Aorta (tissue), 5 donors: ENCODE results near the gene CA14. TPM values are rescaled to one million over a fixed set of nuclear protein-coding genes. Genes with fewer than 3 reads are reported as not detected.
A peak's percentile ranks its signal among the peaks of the same experiment; 100 is the strongest.
"Not testable (repeated sequence)": the region's sequence is repeated elsewhere in the genome, so short reads cannot be mapped to it uniquely, and the experiment has no call there.

Experiments
- ATAC-seq: fragments of 200-7000 bp; cut with Tn5 transposase; one replicate; pipeline ENCODE4 v1.9.1; 2022; ENCODE audit warnings: moderate library complexity; ENCODE audit not compliant: low FRiP score
- DNase-seq, 2 donors: peaks; one replicate each; pipeline ENCODE4 v3.0.0-alpha.2; 2020
- H3K27ac ChIP-seq, 2 donors: one replicate each; pipeline ENCODE4 v1.5.1; 2013; ENCODE audit warnings: low read length in 2 of 2, mild to moderate bottlenecking in 2 of 2, moderate library complexity in 2 of 2, control low read depth in 1 of 2, inconsistent platforms in 1 of 2, low read depth in 1 of 2
- H3K27me3 ChIP-seq, 2 donors: one replicate each; pipeline ENCODE4 v1.6.1; 2013; ENCODE audit warnings: control low read depth in 1 of 2, low read length in 1 of 2, mild to moderate bottlenecking in 1 of 2, moderate library complexity in 1 of 2; ENCODE audit not compliant: insufficient read depth in 2 of 2, control insufficient read depth in 1 of 2
- H3K36me3 ChIP-seq, 2 donors: one replicate each; pipeline ENCODE4 v1.6.1; 2013; ENCODE audit warnings: control low read depth in 1 of 2, low read length in 1 of 2, mild to moderate bottlenecking in 1 of 2; ENCODE audit not compliant: insufficient read depth in 2 of 2, control insufficient read depth in 1 of 2
- H3K4me1 ChIP-seq, 2 donors: one replicate each; pipeline ENCODE4 v1.6.1; 2013; ENCODE audit warnings: low read length in 2 of 2, control low read depth in 1 of 2, mild to moderate bottlenecking in 1 of 2, moderate library complexity in 1 of 2; ENCODE audit not compliant: insufficient read depth in 2 of 2, control insufficient read depth in 1 of 2
- H3K4me3 ChIP-seq, 2 donors: one replicate each; pipeline ENCODE4 v1.5.1; 2013; ENCODE audit warnings: low read length in 2 of 2, control low read depth in 1 of 2, mild to moderate bottlenecking in 1 of 2
- H3K9me3 ChIP-seq: one replicate; pipeline ENCODE4 v1.6.1; 2013; ENCODE audit warnings: mild to moderate bottlenecking, low read length; ENCODE audit not compliant: control insufficient read depth
- WGBS, 2 donors: extraction: QIAGEN DNeasy Blood & Tissue Kit; methylation state at CpG; one replicate each; pipeline ENCODE4 v1.1.7; 2013; 5-methylcytosine and 5-hydroxymethylcytosine counted together
- intact Hi-C, 2 donors: fragments of 100-400 bp; cut with DNase I; formaldehyde crosslinking; loops; one replicate each; pipeline versions ENCODE4 v1.14.2 to v1.15.0; 2022
- polyA plus RNA-seq, 2 donors: library from polyadenylated mRNA; stranded (reverse); fragments of 200-250 nt; gene quantifications; one replicate each; pipeline ENCODE4 v1.2.3, GENCODE V29; 2013
- total RNA-seq, 2 donors: library from RNA; stranded (reverse); fragmentation: NEBNext Ultra II Directional; extraction: Animal tissue kit (Norgen Biotek cat#: 25700); gene quantifications; one replicate each; pipeline ENCODE4 v1.2.1, GENCODE V29; 2021
- donor health status: healthy with polysubstance abuse.
- donor health status: Bipolar disorder and iron deficiency.
- donor health status: DM: no; HTN: no; CAD: no.
- donor health status: DM: no; HTN: no; CAD: no.
- donor health status: DM: yes; HTN: yes; CAD: no.

The CA14 gene
- total and polyA plus RNA-seq, 4 donors, result not detected

DNA sequence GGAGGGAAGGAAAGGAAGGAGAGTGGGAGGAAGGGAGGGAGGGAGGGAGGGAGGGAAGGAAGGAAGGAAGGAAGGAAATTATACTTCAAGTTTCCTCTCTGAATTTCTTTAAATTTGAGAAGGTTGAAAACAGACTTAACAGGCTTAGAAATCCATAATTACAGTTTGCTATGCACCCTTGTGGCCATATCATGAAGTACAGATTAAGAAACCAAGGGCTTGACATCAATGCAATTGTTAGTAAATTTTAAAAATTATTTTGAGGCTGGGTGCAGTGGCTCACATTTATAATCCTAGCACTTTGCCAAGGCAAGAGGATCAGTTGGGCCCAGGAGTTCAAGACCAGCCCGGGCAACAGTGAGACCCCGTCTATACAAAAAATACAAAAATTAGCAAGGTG lies 36.0 kb upstream of the CA14 start:
- ATAC-seq, result no peak

DNA sequence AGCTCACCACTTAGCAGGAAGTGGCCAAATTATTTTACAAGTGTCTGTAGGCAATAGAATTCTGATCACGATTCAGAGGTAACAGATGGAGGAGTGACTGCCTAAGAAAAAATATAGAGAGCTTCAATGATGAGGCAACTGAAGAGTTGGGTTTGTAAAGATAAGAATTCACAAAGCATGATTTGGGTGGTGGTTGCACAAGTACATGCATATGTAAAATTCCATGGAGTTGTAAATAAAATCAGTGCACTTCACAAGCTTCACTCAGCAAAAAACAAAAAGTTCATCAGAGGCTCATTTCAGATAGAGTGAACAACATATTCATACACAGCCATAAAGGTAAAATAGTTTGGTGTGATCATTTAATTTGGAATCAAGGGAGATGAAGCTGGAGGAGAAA lies 32.6 kb upstream of the CA14 start:
- ATAC-seq (no peak), DNase-seq (no peak)
- intact Hi-C loops, result no loop called here
- Histone ChIP-seq H3K27ac (no peak overlapping the region), H3K4me3 (no peak overlapping the region), H3K27me3 (no peaks in the 10 kb centered on the region), H3K9me3 (no peaks in the 10 kb centered on the region), H3K36me3 (peaks cover 0 to 2% of the 10 kb centered on the region in 2 donors), H3K4me1 (no peaks in the 10 kb centered on the region)
- WGBS, 2 donors, result 91 to 93% methylated on average over 1 of the region's 1 CpG

More for the DNA sequence above, 36.0 kb upstream of the CA14 start:
- no peaks in the 10 kb centered on the region for H3K27me3 ChIP-seq
- 87 to 91% methylated on average over 2 of the region's 2 CpGs for WGBS, 2 donors
- DNase-seq, result no peak
- intact Hi-C loops, result no loop called here
- H3K36me3 ChIP-seq, result peaks cover 0 to 2% of the 10 kb centered on the region in 2 donors
- H3K4me3 ChIP-seq, result no peak overlapping the region
- no peaks in the 10 kb centered on the region for H3K4me1 ChIP-seq
- H3K27ac ChIP-seq, result no peak overlapping the region
- no peaks in the 10 kb centered on the region for H3K9me3 ChIP-seq

DNA sequence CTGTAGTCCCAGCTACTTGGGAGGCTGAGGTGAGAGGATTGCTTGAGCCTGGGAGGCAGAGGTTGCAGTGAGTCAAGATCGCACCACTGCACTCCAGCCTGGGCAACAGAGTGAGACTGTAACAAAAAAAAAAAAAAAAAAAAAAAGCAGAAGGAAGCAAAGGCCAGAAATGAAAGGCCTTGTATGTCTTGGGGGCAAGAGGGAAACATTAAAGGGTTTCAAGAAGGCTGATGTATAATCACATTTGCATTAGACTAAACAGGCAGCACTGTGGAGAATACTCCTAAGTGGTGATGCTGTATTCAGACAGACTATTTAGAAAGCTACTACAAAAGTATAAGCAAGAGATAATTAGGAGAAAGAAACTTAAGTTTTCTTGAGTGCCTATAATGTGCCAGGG lies 32.0 kb upstream of the CA14 start:
- WGBS, 2 donors, result 96 to 100% methylated on average over 1 of the region's 1 CpG
- Histone ChIP-seq H3K9me3 (no peaks in the 10 kb centered on the region), H3K4me3 (no peak overlapping the region), H3K4me1 (no peaks in the 10 kb centered on the region), H3K36me3 (peaks cover 0 to 2% of the 10 kb centered on the region in 2 donors), H3K27ac (no peak overlapping the region), H3K27me3 (no peaks in the 10 kb centered on the region)
- ATAC-seq (no peak), DNase-seq (no peak)
- intact Hi-C loops, result no loop called here

DNA sequence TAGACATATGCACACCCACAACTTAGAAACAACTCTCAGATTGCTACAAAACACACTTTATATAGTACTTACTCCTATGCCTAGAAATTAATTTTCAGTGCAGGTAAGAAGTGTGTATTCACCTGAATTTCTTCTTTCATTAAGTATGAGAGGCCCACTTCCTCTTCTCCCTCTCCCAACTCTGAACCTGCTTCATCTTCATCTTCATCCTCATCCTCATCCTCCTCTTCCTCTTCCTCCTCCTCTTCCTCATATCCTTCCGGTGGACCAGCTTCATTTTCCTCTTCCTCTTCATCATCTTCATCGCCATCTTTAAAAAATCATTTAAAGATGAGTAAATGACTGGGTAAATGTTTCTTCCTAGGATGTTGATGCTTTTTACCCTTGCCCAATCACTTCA lies 31.1 kb upstream of the CA14 start:
- DNase-seq, result no peak
- H3K27me3 ChIP-seq, result no peaks in the 10 kb centered on the region
- no peak for ATAC-seq
- no peaks in the 10 kb centered on the region for H3K4me1 ChIP-seq
- H3K36me3 ChIP-seq, result peaks cover 0 to 2% of the 10 kb centered on the region in 2 donors
- 95% methylated on average over 2 of the region's 2 CpGs for WGBS, 2 donors
- H3K27ac ChIP-seq, result no peak overlapping the region
- intact Hi-C loops, result no loop called here
- no peak overlapping the region for H3K4me3 ChIP-seq
- H3K9me3 ChIP-seq, result no peaks in the 10 kb centered on the region

DNA sequence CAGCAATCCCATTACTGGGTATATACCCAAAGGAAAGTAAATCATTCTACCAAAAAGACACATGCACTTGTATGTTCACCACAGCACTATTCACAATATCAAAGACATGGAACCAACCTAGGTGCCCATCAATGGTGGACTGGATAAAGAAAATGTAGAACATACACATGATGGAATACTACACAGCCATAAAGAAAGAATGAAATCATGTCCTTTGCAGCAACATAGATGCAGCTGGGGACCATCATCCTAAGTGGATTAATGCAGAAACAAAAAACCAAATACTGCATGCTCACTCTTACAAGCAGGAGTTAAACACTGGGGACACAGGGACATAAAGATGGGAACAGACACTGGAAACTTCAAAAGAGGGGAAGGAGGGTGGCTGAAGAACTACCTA lies 30.3 kb upstream of the CA14 start:
- intact Hi-C loops, result no loop called here
- H3K4me3 ChIP-seq, result no peak overlapping the region
- H3K9me3 ChIP-seq, result no peaks in the 10 kb centered on the region
- H3K27me3 ChIP-seq, result no peaks in the 10 kb centered on the region
- no peak overlapping the region for H3K27ac ChIP-seq
- H3K36me3 ChIP-seq, result peaks cover 0 to 2% of the 10 kb centered on the region in 2 donors
- H3K4me1 ChIP-seq, result no peaks in the 10 kb centered on the region
- ATAC-seq (no peak), DNase-seq (no peak)

DNA sequence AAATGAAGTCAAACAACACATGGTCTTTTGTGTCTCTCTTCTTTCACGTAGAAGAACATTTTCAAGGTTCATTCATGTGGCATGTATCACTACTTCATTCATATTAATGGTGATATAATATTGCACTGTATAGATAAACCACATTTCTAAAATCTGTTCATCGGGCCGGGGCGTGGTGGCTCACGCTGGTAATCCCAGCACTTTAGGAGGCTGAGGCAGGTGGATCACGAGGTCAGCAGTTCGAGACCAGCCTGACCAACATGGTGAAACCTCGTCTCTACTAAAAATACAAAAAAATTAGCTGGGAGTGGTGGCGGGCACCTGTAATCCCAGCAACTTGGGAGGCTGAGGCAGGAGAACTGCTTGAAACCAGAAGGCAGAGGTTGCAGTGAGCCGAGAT lies 29.3 kb upstream of the CA14 start:
- ATAC-seq, intact Hi-C loops, H3K4me3 ChIP-seq, H3K9me3 ChIP-seq, H3K36me3 ChIP-seq, H3K27ac ChIP-seq, H3K27me3 ChIP-seq, DNase-seq, H3K4me1 ChIP-seq: not testable (repeated sequence)
- WGBS, 2 donors, result 94 to 96% methylated on average over 10 of the region's 10 CpGs

DNA sequence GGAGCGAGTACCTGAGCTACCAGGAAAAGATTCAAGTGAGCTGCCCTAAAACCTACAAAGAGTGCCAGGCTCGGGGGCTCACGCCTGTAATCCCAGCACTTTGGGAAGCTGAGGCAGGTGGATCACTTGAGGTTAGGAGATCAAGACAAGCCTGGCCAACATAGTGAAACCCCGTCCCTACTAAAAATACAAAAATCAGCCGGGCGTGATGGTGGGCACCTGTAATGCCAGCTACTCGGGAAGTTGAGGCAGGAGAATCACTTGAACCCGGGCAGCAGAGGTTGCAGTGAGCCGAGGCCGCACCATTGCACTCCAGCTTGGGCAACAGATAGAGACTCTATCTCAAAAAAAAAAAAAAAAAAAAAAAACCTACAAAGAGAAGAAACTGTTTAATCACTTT lies 24.7 kb upstream of the CA14 start:
- not testable (repeated sequence) for H3K36me3 ChIP-seq, ATAC-seq, H3K4me1 ChIP-seq, H3K4me3 ChIP-seq, H3K27me3 ChIP-seq, H3K27ac ChIP-seq, H3K9me3 ChIP-seq
- intact Hi-C loops, result loop anchor here in 1 of 2 donors (5.0 kb wide), 1 partner anchor 71 kb away; no protein-coding TSS in a partner anchor
- DNase-seq, result peak in 1 of 2 donors; percentile 43
- 86 to 89% methylated on average over 10 of the region's 10 CpGs for WGBS, 2 donors

DNA sequence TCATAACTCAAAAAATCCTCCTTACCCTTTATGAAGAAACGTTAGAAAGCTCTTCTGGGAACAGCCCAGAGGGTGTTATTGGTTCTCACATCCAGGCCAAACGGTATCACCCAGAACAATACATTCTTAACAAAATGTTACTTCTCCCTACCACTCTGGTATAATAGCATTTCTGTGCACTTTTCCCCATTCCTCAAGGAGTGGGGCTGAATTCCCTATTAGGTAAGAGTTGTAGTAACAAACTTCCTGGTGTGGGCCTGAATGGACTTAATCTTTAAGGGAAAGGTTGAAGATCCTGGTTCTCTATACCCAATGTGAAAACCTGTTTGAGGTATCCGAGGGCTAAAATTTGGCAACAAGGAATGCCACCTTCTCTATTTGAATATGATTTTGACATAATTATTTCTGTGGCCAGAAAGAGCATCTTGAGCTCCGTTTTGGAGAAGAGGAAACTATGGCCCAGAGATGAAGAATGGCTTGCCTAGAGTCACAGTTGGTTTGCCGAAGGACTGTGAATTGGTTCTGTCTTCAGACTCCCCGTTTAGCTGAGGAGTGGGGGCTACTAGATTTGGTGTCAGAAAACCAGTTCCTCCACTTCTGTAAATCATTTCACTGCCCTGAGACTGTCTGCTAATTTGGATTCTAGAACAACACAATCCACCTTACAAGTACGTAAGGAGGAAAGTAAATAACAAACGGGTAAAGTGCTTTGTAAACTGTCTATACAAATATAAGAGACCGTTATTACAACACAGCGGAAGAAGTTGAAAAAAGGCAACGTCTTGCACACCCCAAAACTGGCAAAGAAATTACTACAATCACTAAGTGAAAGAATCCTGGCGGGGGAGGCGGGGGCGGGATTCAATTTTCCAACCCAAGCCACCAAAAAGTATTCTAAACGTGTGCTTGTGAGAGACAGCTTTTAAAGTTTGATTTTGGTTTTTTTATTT lies 23.9 kb upstream of the CA14 start:
- no peaks in the 10 kb centered on the region for H3K4me1 ChIP-seq
- intact Hi-C loops, result loop anchor here in 1 of 2 donors (5.0 kb wide), 1 partner anchor 71 kb away; no protein-coding TSS in a partner anchor
- peak in 1 of 2 donors; percentile 68 for DNase-seq
- no peaks in the 10 kb centered on the region for H3K27me3 ChIP-seq
- peak overlapping the region; percentile 39 to 93 for H3K27ac ChIP-seq
- WGBS, 2 donors, result 1 to 3% methylated on average over 15 of the region's 15 CpGs
- no peak for ATAC-seq
- no peaks in the 10 kb centered on the region for H3K9me3 ChIP-seq
- H3K36me3 ChIP-seq, result no peaks in the 10 kb centered on the region
- H3K4me3 ChIP-seq, result peak overlapping the region; percentile 90 to 94

DNA sequence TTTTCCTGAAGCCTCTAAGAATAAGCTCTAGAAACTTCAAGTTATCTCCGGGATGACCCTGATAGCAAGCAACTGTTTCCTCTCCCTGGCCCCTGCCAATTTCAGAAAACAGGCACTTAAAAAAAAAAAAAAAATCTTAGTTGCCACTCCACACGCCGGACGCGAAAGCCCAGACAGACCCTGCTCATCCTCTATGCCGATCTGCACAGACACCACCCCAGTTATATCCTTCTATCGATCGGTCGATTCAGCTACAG lies 23.3 kb upstream of the CA14 start:
- no peaks in the 10 kb centered on the region for H3K36me3 ChIP-seq
- intact Hi-C loops, result loop anchor here in 1 of 2 donors (5.0 kb wide), 1 partner anchor 72 kb away; no protein-coding TSS in a partner anchor
- H3K4me3 ChIP-seq, result peak overlapping the region; percentile 90 to 94
- ATAC-seq (no peak), DNase-seq (no peak)
- 0 to 1% methylated on average over 9 of the region's 9 CpGs for WGBS, 2 donors
- no peaks in the 10 kb centered on the region for H3K9me3 ChIP-seq
- peak overlapping the region; percentile 39 to 93 for H3K27ac ChIP-seq
- H3K4me1 ChIP-seq, result no peaks in the 10 kb centered on the region
- H3K27me3 ChIP-seq, result no peaks in the 10 kb centered on the region
